COR-L47 (cell line): ENCODE data around the gene MCOLN1.
"Not testable (repeated sequence)": the region's sequence is repeated elsewhere in the genome, so short reads cannot be mapped to it uniquely, and the experiment has no call there.

ENCODE experiments used
- DNase-seq: peaks from one replicate; lab custom pipeline; 2025; lab: John Stamatoyannopoulos, UW

The MCOLN1 gene

GRCh38 chr19:7575434-7576040 is 53.1 kb downstream of the MCOLN1 start:
- no peak for DNase-seq

- not testable (repeated sequence) for DNase-seq
Measured at GRCh38 chr19:7577422-7577821, 55.0 kb downstream of the MCOLN1 start.

- no peak for DNase-seq
Measured at GRCh38 chr19:7578127-7578526, 55.7 kb downstream of the MCOLN1 start.

- no peak for DNase-seq
Measured at GRCh38 chr19:7579182-7579581, 56.8 kb downstream of the MCOLN1 start.

GRCh38 chr19:7582446-7582845 is 60.0 kb downstream of the MCOLN1 start:
- DNase-seq: no peak
